Measurements from ENCODE around the gene CACNB3. TPM values are rescaled to one million over a fixed set of nuclear protein-coding genes. Genes with fewer than 3 reads are reported as not detected.
A peak's percentile ranks its signal among the peaks of the same experiment; 100 is the strongest.

CACNB3 gene
- total and polyA plus RNA-seq, 2 of the 13 experiments (the other 11 are each of a cell fraction or from before 2014, with no cell fraction given): 0.29 to 0.54 TPM

DNA sequence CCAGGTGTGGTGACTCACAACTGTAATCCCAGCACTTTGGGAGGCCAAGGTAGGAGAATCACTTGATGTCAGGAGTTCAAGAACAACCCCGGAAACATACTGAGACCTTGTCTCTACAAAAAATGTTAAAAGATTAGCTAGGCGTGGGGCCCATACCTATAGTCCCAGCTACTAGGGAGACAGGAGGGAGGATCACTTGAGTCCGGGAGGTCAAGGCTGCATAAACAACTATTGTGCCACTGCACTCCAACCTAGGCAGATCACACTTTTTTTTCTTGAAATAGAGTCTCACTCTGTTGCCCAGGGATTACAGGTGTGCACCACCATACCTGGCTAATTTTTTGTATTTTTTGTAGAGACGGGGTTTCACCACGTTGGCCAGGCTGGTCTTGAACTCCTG, 41.3 kb downstream of the CACNB3 start (continued):
- TF ChIP-seq, protein P1, sequence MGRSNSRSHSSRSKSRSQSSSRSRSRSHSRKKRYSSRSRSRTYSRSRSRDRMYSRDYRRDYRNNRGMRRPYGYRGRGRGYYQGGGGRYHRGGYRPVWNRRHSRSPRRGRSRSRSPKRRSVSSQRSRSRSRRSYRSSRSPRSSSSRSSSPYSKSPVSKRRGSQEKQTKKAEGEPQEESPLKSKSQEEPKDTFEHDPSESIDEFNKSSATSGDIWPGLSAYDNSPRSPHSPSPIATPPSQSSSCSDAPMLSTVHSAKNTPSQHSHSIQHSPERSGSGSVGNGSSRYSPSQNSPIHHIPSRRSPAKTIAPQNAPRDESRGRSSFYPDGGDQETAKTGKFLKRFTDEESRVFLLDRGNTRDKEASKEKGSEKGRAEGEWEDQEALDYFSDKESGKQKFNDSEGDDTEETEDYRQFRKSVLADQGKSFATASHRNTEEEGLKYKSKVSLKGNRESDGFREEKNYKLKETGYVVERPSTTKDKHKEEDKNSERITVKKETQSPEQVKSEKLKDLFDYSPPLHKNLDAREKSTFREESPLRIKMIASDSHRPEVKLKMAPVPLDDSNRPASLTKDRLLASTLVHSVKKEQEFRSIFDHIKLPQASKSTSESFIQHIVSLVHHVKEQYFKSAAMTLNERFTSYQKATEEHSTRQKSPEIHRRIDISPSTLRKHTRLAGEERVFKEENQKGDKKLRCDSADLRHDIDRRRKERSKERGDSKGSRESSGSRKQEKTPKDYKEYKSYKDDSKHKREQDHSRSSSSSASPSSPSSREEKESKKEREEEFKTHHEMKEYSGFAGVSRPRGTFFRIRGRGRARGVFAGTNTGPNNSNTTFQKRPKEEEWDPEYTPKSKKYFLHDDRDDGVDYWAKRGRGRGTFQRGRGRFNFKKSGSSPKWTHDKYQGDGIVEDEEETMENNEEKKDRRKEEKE (IDR thresholded peaks at IDR 0.05): no peak
- TF ChIP-seq FOXA3 (CRISPR knock-in tag; IDR thresholded peaks at IDR 0.05) (0 out of 2 replicates have a peak, but pooled peaks have one; percentile 19), SOX13 (IDR thresholded peaks at IDR 0.05) (no peak), SOX13 (CRISPR knock-in tag; conservative IDR thresholded peaks at IDR 0.05 in 1 of 2, IDR thresholded peaks at IDR 0.05 in 1 of 2) (peak in 1 of 2 experiments; percentile 58; a peak in 2 of 4 replicates), NCOA5 (CRISPR knock-in tag; IDR thresholded peaks at IDR 0.05) (no peak), GABPB1 (CRISPR knock-in tag; IDR thresholded peaks at IDR 0.05) (no peak), ESRRA (CRISPR knock-in tag; IDR thresholded peaks at IDR 0.05; ENCODE audit: low read depth) (no peak), NFE2L2 (IDR thresholded peaks at IDR 0.05; ENCODE audit: low read length) (no peak), PAX8 (CRISPR knock-in tag; IDR thresholded peaks at IDR 0.05; ENCODE audit: borderline replicate concordance) (no peak), FOXP1 (IDR thresholded peaks at IDR 0.05) (no peak), FOXP1 (CRISPR knock-in tag; IDR thresholded peaks at IDR 0.05) (peak; percentile 69), ETV6 (CRISPR knock-in tag; conservative IDR thresholded peaks at IDR 0.05) (no peak)
- TF ChIP-seq, protein P2, sequence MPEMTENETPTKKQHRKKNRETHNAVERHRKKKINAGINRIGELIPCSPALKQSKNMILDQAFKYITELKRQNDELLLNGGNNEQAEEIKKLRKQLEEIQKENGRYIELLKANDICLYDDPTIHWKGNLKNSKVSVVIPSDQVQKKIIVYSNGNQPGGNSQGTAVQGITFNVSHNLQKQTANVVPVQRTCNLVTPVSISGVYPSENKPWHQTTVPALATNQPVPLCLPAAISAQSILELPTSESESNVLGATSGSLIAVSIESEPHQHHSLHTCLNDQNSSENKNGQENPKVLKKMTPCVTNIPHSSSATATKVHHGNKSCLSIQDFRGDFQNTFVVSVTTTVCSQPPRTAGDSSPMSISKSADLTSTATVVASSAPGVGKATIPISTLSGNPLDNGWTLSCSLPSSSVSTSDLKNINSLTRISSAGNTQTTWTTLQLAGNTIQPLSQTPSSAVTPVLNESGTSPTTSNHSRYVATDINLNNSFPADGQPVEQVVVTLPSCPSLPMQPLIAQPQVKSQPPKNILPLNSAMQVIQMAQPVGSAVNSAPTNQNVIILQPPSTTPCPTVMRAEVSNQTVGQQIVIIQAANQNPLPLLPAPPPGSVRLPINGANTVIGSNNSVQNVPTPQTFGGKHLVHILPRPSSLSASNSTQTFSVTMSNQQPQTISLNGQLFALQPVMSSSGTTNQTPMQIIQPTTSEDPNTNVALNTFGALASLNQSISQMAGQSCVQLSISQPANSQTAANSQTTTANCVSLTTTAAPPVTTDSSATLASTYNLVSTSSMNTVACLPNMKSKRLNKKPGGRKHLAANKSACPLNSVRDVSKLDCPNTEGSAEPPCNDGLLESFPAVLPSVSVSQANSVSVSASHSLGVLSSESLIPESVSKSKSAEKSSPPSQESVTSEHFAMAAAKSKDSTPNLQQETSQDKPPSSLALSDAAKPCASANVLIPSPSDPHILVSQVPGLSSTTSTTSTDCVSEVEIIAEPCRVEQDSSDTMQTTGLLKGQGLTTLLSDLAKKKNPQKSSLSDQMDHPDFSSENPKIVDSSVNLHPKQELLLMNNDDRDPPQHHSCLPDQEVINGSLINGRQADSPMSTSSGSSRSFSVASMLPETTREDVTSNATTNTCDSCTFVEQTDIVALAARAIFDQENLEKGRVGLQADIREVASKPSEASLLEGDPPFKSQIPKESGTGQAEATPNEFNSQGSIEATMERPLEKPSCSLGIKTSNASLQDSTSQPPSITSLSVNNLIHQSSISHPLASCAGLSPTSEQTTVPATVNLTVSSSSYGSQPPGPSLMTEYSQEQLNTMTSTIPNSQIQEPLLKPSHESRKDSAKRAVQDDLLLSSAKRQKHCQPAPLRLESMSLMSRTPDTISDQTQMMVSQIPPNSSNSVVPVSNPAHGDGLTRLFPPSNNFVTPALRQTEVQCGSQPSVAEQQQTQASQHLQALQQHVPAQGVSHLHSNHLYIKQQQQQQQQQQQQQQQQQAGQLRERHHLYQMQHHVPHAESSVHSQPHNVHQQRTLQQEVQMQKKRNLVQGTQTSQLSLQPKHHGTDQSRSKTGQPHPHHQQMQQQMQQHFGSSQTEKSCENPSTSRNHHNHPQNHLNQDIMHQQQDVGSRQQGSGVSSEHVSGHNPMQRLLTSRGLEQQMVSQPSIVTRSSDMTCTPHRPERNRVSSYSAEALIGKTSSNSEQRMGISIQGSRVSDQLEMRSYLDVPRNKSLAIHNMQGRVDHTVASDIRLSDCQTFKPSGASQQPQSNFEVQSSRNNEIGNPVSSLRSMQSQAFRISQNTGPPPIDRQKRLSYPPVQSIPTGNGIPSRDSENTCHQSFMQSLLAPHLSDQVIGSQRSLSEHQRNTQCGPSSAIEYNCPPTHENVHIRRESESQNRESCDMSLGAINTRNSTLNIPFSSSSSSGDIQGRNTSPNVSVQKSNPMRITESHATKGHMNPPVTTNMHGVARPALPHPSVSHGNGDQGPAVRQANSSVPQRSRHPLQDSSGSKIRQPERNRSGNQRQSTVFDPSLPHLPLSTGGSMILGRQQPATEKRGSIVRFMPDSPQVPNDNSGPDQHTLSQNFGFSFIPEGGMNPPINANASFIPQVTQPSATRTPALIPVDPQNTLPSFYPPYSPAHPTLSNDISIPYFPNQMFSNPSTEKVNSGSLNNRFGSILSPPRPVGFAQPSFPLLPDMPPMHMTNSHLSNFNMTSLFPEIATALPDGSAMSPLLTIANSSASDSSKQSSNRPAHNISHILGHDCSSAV (CRISPR knock-in tag; IDR thresholded peaks at IDR 0.05; ENCODE audit: borderline replicate concordance): no peak
- TF ChIP-seq, protein P3, sequence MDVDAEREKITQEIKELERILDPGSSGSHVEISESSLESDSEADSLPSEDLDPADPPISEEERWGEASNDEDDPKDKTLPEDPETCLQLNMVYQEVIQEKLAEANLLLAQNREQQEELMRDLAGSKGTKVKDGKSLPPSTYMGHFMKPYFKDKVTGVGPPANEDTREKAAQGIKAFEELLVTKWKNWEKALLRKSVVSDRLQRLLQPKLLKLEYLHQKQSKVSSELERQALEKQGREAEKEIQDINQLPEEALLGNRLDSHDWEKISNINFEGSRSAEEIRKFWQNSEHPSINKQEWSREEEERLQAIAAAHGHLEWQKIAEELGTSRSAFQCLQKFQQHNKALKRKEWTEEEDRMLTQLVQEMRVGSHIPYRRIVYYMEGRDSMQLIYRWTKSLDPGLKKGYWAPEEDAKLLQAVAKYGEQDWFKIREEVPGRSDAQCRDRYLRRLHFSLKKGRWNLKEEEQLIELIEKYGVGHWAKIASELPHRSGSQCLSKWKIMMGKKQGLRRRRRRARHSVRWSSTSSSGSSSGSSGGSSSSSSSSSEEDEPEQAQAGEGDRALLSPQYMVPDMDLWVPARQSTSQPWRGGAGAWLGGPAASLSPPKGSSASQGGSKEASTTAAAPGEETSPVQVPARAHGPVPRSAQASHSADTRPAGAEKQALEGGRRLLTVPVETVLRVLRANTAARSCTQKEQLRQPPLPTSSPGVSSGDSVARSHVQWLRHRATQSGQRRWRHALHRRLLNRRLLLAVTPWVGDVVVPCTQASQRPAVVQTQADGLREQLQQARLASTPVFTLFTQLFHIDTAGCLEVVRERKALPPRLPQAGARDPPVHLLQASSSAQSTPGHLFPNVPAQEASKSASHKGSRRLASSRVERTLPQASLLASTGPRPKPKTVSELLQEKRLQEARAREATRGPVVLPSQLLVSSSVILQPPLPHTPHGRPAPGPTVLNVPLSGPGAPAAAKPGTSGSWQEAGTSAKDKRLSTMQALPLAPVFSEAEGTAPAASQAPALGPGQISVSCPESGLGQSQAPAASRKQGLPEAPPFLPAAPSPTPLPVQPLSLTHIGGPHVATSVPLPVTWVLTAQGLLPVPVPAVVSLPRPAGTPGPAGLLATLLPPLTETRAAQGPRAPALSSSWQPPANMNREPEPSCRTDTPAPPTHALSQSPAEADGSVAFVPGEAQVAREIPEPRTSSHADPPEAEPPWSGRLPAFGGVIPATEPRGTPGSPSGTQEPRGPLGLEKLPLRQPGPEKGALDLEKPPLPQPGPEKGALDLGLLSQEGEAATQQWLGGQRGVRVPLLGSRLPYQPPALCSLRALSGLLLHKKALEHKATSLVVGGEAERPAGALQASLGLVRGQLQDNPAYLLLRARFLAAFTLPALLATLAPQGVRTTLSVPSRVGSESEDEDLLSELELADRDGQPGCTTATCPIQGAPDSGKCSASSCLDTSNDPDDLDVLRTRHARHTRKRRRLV (CRISPR knock-in tag; IDR thresholded peaks at IDR 0.05): no peak
